H9 (cell line): ENCODE data around the gene BMPER. TPM values are rescaled to one million over a fixed set of nuclear protein-coding genes. Genes with fewer than 3 reads are reported as not detected.

Experiments
- DNase-seq: peaks from one replicate; pipeline ENCODE4 v3.0.0-alpha.2; 2017
- H2AFZ ChIP-seq: one replicate; pipeline ENCODE4 v1.6.1; 2013; ENCODE audit warnings: mild to moderate bottlenecking, low read length, control low read depth, moderate library complexity
- H2AK5ac ChIP-seq: 2 replicates; pipeline ENCODE4 v1.6.1; 2013; ENCODE audit warnings: low read length, control low read depth, mixed read lengths; ENCODE audit not compliant: insufficient read length
- H2BK120ac ChIP-seq: one replicate; pipeline ENCODE4 v1.6.1; 2013; ENCODE audit warnings: low read depth, mild to moderate bottlenecking, low read length, control low read depth, inconsistent platforms; ENCODE audit not compliant: poor library complexity, severe bottlenecking
- H2BK12ac ChIP-seq: 2 replicates; pipeline ENCODE4 v1.6.1; 2013; ENCODE audit warnings: low read length, control low read depth, mixed read lengths, low read depth; ENCODE audit not compliant: insufficient read length
- H2BK15ac ChIP-seq: 2 replicates; pipeline ENCODE4 v1.6.1; 2013; ENCODE audit warnings: low read depth, low read length, control low read depth
- H2BK20ac ChIP-seq: one replicate; pipeline ENCODE4 v1.6.1; 2013; ENCODE audit warnings: low read depth, mild to moderate bottlenecking, low read length, control low read depth, inconsistent platforms; ENCODE audit not compliant: poor library complexity, severe bottlenecking
- H2BK5ac ChIP-seq: 2 replicates; pipeline ENCODE4 v1.6.1; 2013; ENCODE audit warnings: low read length, control low read depth, mixed read lengths; ENCODE audit not compliant: insufficient read length
- H3K14ac ChIP-seq: 2 replicates; pipeline ENCODE4 v1.6.1; 2013; ENCODE audit warnings: low read length, control low read depth; ENCODE audit not compliant: insufficient read depth
- H3K18ac ChIP-seq: 2 replicates; pipeline ENCODE4 v1.6.1; 2013; ENCODE audit warnings: low read depth, mild to moderate bottlenecking, mixed read lengths, low read length, control low read depth; ENCODE audit not compliant: insufficient read length
- H3K23ac ChIP-seq: 2 replicates; pipeline ENCODE4 v1.6.1; 2013; ENCODE audit warnings: low read length, control low read depth, mixed read lengths, low read depth; ENCODE audit not compliant: insufficient read length
- H3K23me2 ChIP-seq: 2 replicates; pipeline ENCODE4 v1.6.1; 2013; ENCODE audit warnings: low read depth, mild to moderate bottlenecking, mixed read lengths, low read length, control low read depth; ENCODE audit not compliant: insufficient read length, poor library complexity, severe bottlenecking
- H3K27ac ChIP-seq: 2 replicates; pipeline ENCODE4 v1.5.1; 2013; ENCODE audit warnings: low read length, control low read depth, mixed read lengths, low read depth; ENCODE audit not compliant: insufficient read length
- H3K27me3 ChIP-seq: 2 replicates; pipeline ENCODE4 v1.6.1; 2013; ENCODE audit warnings: low read length, control low read depth, inconsistent platforms; ENCODE audit not compliant: insufficient read depth
- H3K4ac ChIP-seq: 2 replicates; pipeline ENCODE4 v1.6.1; 2013; ENCODE audit warnings: low read depth, mild to moderate bottlenecking, control low read depth, inconsistent platforms, low read length, moderate library complexity
- H3K4me1 ChIP-seq: 2 replicates; pipeline ENCODE4 v1.6.1; 2013; ENCODE audit warnings: low read length, control low read depth, inconsistent platforms; ENCODE audit not compliant: insufficient read depth
- H3K4me2 ChIP-seq: 2 replicates; pipeline ENCODE4 v1.6.1; 2013; ENCODE audit warnings: low read length, control low read depth, mixed read lengths; ENCODE audit not compliant: insufficient read length, insufficient read depth
- H3K56ac ChIP-seq: 2 replicates; pipeline ENCODE4 v1.6.1; 2013; ENCODE audit warnings: low read depth, mild to moderate bottlenecking, mixed read lengths, low read length, control low read depth; ENCODE audit not compliant: insufficient read length
- H3K79me1 ChIP-seq: 2 replicates; pipeline ENCODE4 v1.6.1; 2013; ENCODE audit warnings: low read depth, mild to moderate bottlenecking, moderate library complexity, low read length, control low read depth, inconsistent platforms; ENCODE audit not compliant: insufficient read depth, poor library complexity, severe bottlenecking
- H3K79me2 ChIP-seq: 2 replicates; pipeline ENCODE4 v1.6.1; 2013; ENCODE audit warnings: low read length, control low read depth, inconsistent platforms; ENCODE audit not compliant: insufficient read depth
- H3K9ac ChIP-seq: 2 replicates; pipeline ENCODE4 v1.6.1; 2013; ENCODE audit warnings: low read length, control low read depth, mixed read lengths; ENCODE audit not compliant: insufficient read length; ENCODE audit errors: extremely low read depth
- H3K9me3 ChIP-seq: one replicate; pipeline ENCODE4 v1.6.1; 2013; ENCODE audit warnings: low read depth, low read length, inconsistent platforms; ENCODE audit not compliant: control insufficient read depth
- H3T11ph ChIP-seq: one replicate; pipeline ENCODE4 v1.6.1; 2013; ENCODE audit warnings: mild to moderate bottlenecking, low read length, control low read depth, inconsistent platforms
- H4K20me1 ChIP-seq: one replicate; pipeline ENCODE4 v1.6.1; 2013; ENCODE audit not compliant: control insufficient read depth, insufficient read length, insufficient read depth
- H4K5ac ChIP-seq: 2 replicates; pipeline ENCODE4 v1.6.1; 2013; ENCODE audit warnings: low read depth, mild to moderate bottlenecking, mixed read lengths, low read length, control low read depth; ENCODE audit not compliant: insufficient read length
- H4K8ac ChIP-seq: replicated peaks from 2 replicates; pipeline ENCODE4 v1.6.1; 2013; ENCODE audit warnings: low read length, control low read depth, mixed read lengths, low read depth; ENCODE audit not compliant: insufficient read length
- H4K91ac ChIP-seq: 2 replicates; pipeline ENCODE4 v1.6.1; 2013; ENCODE audit warnings: low read depth, mild to moderate bottlenecking, moderate library complexity, mixed read lengths, low read length, control low read depth; ENCODE audit not compliant: insufficient read length
- H3K27ac Mint-ChIP-seq, 3 experiments: 2 replicates in 2 of 3; 3 replicates in 1 of 3; pipeline ENCODE4 v1.8.0; 2020 to 2021; ENCODE audit warnings: mixed read lengths in 3 of 3, mild to moderate bottlenecking in 1 of 3, moderate library complexity in 1 of 3
- H3K27me3 Mint-ChIP-seq: 2 replicates; pipeline ENCODE4 v1.8.0; 2021; ENCODE audit warnings: low read depth, mild to moderate bottlenecking, moderate library complexity, mixed read lengths
- H3K36me3 Mint-ChIP-seq, 3 experiments: 2 replicates in 2 of 3; 3 replicates in 1 of 3; pipeline ENCODE4 v1.8.0; 2020 to 2021; ENCODE audit warnings: low read depth in 3 of 3, mixed read lengths in 3 of 3; ENCODE audit not compliant: insufficient read depth in 1 of 3
- H3K4me1 Mint-ChIP-seq, 2 experiments: 2 replicates each; pipeline ENCODE4 v1.8.0; 2020; ENCODE audit warnings: mixed read lengths in 2 of 2
- H3K4me3 Mint-ChIP-seq, 2 experiments: 2 replicates in 1 of 2; 3 replicates in 1 of 2; pipeline ENCODE4 v1.8.0; 2020 to 2021; ENCODE audit warnings: mild to moderate bottlenecking in 2 of 2, mixed read lengths in 2 of 2, moderate library complexity in 1 of 2
- H3K9me3 Mint-ChIP-seq, 2 experiments: 2 replicates in 1 of 2; 3 replicates in 1 of 2; pipeline ENCODE4 v1.8.0; 2020; ENCODE audit warnings: mild to moderate bottlenecking in 2 of 2, mixed read lengths in 2 of 2, moderate library complexity in 1 of 2
- WGBS: extraction: QIAGEN DNeasy Blood & Tissue Kit; methylation state at CpG from one replicate; pipeline ENCODE4 v1.1.7; 2013; ENCODE audit warnings: missing lambda C conversion rate, low lambda C conversion rate, mixed read lengths; ENCODE audit not compliant: insufficient read length; ENCODE audit errors: extremely low coverage; 5-methylcytosine and 5-hydroxymethylcytosine counted together
- total RNA-seq: library from RNA; stranded (reverse); gene quantifications from 2 replicates; pipeline ENCODE4 v1.2.1, GENCODE V29; 2021
- TF ChIP-seq, protein P1 (sequence below): fragments of 200-600 bp; sonication (generic); conservative IDR thresholded peaks from 3 replicates; pipeline ENCODE4 v1.8.0; 2021; ENCODE audit warnings: antibody characterized with exemption, mild to moderate bottlenecking

The BMPER gene
- total RNA-seq, 1 experiment from 2014 or later = 0.20 TPM

DNA sequence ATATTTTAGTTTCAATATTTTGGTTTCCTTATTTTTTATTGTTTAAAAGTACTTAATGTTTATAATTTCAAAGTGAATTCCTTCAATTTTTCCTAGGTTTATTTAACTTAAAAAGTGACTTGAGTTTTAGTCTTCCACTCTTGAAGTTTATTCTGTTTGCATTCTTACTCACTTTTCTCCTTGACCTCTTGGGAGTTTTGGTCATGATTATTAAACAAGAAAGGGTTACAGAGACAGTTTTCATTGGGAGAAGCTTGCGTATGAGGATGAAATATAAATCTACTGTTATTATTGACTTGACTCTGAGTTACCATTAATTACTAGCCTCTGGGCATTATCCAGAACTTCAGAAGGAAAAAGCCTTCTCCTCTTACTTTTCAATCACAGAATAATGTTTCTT, 216.0 kb downstream of the BMPER start:
- no peaks in the 10 kb centered on the region for H3K27me3 Mint-ChIP-seq
- no peaks in the 10 kb centered on the region for H4K20me1 ChIP-seq
- no peak overlapping the region for H3K9ac ChIP-seq
- WGBS = no CpG with 5 or more reads among the region's 1 CpG
- no peak overlapping the region for H2AFZ ChIP-seq
- H3K4ac ChIP-seq = no peak overlapping the region
- H3K56ac ChIP-seq = no peak overlapping the region
- no peak overlapping the region for H2BK120ac ChIP-seq
- peaks cover 3 to 6% (median 5%) of the 10 kb centered on the region in 3 experiments; a peak in 6 of 7 replicates for H3K36me3 Mint-ChIP-seq
- no peak overlapping the region for H4K91ac ChIP-seq
- no peak overlapping the region for H3T11ph ChIP-seq
- H3K4me1 ChIP-seq = no peaks in the 10 kb centered on the region
- H4K8ac ChIP-seq = no peak overlapping the region
- DNase-seq = no peak
- no peaks in the 10 kb centered on the region for H3K23me2 ChIP-seq
- no peak overlapping the region for H2BK5ac ChIP-seq
- no peak overlapping the region for H3K27ac ChIP-seq
- H2BK20ac ChIP-seq = no peak overlapping the region
- H2BK12ac ChIP-seq = no peak overlapping the region
- H3K4me3 Mint-ChIP-seq = no peak overlapping the region
- H3K14ac ChIP-seq = no peak overlapping the region
- H2BK15ac ChIP-seq = no peak overlapping the region
- H3K79me1 ChIP-seq = no peaks in the 10 kb centered on the region
- no peak overlapping the region for H4K5ac ChIP-seq
- no peaks in the 10 kb centered on the region for H3K9me3 ChIP-seq
- H3K4me1 Mint-ChIP-seq = peaks cover 0 to 3% of the 10 kb centered on the region in 2 experiments; a peak in 2 of 4 replicates
- H3K9me3 Mint-ChIP-seq = peaks cover 6 to 8% of the 10 kb centered on the region in 2 experiments
- TF ChIP-seq, protein P1, sequence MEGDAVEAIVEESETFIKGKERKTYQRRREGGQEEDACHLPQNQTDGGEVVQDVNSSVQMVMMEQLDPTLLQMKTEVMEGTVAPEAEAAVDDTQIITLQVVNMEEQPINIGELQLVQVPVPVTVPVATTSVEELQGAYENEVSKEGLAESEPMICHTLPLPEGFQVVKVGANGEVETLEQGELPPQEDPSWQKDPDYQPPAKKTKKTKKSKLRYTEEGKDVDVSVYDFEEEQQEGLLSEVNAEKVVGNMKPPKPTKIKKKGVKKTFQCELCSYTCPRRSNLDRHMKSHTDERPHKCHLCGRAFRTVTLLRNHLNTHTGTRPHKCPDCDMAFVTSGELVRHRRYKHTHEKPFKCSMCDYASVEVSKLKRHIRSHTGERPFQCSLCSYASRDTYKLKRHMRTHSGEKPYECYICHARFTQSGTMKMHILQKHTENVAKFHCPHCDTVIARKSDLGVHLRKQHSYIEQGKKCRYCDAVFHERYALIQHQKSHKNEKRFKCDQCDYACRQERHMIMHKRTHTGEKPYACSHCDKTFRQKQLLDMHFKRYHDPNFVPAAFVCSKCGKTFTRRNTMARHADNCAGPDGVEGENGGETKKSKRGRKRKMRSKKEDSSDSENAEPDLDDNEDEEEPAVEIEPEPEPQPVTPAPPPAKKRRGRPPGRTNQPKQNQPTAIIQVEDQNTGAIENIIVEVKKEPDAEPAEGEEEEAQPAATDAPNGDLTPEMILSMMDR = no peak
- no peak overlapping the region for H3K27ac Mint-ChIP-seq
- H3K23ac ChIP-seq = no peak overlapping the region
- H3K79me2 ChIP-seq = no peaks in the 10 kb centered on the region
- H2AK5ac ChIP-seq = no peak overlapping the region
- no peaks in the 10 kb centered on the region for H3K27me3 ChIP-seq
- H3K18ac ChIP-seq = no peak overlapping the region
- no peak overlapping the region for H3K4me2 ChIP-seq
